Middle frontal gyrus (tissue), 1 donor: ENCODE measurements around the gene PLEKHF1.

ENCODE experiments used
- DNase-seq: peaks from one replicate; pipeline ENCODE4 v3.0.0-alpha.2; 2015; ENCODE audit warnings: low spot score; ENCODE audit errors: extremely low spot score

Gene PLEKHF1

DNA sequence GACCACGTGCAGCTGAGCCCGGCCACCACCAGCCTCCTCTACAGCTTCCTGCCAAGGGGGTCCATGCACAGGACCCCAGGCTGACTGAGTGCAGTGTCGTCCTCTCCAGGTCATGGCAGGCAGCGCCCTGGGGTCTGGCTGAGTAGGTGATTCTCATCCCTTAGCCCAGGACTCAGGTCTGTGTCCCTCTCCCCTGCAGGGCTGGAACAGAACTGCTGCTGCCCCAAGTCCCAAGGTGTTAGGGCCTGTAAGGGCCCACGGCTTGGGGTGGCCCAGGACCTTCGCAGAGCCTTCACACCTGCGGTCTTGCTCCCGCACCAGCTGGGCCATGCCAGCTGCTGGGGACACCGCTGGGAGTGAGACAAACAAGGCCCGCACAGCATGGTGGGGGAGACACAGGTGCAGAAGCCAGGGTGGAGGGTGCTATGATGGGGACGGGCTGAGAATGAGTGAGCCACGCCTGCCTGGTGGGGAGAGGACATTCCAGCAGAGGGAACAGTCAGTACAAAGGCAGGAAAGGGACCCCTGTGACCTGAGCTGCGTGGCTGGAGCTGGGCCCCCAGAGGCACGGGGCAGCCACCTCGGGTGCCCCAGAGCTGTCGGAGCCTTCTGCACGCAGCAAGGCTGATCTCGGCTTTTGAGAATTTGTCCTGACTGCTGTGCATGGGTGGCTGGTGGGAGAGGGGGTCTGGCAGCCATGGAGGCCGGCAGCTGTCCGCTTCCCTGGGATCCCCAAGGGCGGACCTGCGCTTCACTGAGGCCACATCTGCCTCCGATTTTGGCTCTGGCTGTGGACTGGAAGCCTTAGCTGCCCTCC, 11.9 kb downstream of the PLEKHF1 start:
- no peak for DNase-seq

DNA sequence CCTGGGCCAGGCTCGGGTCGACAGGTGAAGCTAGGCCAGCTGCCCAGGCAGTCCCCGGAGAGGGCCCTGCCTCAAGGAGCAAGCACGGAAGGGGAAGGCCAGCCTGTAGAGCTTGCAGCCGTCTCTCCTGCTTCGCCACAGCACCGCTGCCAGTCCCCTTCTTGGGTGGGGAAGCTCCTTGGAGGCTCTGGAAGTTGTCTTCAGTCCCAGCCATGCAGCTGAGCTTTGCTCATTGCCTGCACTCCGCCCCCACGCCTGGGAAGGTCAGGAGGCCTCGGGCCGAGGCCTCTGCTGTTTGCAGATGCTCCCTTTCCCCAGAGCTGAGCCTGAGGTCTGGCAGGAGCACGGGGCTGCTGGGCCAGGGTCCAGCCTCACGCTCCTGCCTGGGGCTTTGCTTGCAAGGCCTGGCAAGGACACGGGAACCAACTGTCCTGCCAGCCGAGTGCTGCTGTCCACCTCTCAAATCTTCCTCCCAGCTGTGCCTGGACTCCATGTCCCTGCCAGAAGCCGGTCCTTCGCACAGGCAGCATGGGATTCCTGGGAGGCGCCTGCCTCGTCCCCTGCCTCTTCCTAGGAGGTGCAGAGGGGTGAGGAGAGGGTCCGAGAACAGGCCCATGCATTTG, 13.3 kb downstream of the PLEKHF1 start:
- no peak for DNase-seq

DNA sequence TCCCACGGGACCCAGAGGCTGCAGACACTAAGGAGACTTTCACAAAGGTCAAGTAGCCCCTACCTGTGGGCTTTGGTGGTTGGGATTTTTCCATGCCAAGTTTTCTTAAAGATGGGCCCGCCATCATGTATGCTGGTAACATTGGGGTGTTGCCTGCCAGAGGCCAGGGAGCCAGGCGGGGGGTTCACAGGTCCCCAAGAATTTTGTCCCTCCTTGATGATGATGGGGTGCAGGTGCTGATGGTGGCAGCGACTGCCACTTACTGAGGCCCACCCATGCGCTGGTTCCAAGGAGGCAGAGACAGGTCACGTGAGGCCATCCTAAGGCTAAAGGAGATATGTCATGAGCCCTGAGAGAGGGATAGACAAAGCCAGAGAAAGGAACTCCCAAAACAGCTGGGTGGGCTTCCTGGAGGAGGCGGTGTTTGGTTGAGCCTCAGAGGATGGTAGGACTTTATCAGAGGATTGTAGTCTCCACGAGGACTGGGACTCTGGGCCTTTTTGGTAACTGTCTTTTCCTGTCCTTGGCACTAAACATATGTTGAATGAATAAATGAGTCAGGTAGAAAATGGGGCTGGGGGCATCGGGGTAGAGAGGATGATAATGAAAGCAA, 14.4 kb downstream of the PLEKHF1 start:
- no peak for DNase-seq

DNA sequence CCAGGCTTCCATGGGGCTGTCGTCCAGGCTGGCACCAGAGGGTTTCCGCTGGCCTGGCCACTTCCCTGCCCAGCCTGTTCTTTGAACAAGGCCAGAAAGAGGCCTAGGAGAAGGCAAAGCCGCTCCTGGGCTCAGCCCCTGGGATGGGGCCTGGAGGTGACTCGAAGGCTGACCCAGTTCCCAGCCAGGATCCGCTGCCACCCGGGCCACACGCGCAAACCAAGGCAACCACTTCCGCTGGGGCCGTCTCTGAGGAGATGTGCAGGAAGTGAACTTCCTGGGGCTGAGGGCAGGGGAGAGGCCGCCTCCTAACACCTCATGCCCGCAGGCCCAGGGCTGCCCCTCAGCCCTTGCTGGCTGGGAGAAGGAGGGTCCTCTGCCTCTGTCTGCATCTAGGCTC, 15.2 kb downstream of the PLEKHF1 start:
- DNase-seq = no peak

DNA sequence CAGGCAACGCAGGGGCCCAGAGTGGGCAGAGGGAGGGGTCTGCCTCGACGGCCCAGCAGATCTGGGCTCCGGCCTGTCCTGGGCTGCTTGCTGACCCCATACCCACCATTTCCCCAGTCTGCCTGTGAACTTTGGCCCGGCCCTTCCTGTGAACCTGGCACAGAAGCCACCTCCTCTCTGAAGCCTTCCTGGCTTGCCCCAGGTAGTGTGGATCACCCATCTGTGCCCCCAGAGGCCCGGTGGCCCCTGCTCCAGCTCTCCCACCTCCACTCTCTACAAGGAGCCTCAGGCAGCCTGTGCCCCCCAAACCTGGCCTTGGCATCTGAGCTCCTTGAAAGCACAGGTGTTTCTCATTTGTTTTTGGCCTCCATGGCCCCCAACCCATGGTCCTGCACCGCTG, 15.7 kb downstream of the PLEKHF1 start:
- no peak for DNase-seq

DNA sequence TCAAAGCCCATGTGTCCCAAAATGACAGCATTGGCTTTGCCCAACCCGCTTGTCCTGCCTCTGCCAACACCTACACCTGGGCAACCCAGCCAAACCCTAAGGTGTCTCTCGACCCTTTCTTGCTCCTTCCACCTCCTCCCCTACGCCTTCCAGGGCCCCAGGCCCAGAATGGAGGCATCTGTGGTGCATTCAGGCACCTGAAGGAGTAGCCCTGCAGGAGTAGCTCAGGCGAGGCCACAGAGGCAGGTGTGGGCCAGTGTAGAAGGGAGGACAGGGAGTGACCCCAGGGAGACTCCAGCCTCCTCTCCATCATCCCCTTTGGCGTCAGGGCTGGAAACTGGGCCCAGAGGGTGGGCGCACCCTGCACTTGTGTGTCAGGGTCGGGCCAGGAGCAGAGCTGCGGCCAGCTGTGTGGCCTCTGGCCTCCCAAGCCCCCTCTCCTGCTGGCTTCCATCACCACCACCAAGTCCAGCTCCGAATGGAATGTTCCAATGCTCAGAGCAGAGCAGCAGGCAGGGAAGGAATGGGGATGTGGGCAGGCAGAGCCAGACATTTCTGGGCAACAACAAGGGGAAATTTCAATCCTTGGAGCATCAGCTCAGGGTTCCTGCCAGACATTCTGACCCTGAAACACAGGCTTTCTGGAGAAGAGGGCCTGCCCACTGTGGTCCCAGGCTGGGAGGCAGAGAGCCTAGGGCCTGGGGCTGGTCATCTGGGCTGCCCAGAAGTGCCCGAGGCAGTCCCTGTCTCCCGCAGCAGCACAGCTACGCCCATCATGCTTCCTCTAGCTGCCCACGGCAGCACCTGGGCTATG, 16.4 kb downstream of the PLEKHF1 start:
- no peak for DNase-seq

DNA sequence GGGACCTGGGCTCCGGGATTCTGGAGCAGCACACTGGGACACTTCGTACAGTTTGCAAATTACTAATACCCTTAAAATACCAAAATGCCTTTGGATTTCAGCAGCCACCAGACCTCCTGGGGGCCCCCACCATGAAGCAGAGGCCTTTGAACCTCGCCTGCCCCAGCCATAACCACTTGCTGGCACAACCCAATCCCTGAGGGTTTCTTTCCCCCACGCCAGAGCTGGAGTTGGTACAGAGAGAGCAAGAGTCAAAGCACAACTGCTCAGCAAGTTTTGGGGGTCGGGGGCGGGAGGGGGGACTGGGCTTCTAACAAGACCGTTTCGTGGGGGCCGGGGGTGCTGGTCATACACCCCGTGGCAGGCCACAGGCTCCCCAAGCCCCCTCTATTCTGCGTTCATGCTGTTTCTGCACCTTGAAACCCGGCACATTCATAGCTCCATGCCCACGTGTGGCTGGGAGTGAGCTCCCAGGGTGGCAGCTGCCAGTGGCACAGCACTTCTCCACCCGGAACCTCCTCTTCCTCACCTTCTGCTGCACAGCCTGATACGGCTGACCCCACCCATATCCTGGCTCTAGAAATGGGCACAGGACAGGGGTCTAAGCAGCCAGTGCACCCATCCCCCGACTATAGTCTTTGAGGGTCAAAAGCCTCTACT, 17.1 kb downstream of the PLEKHF1 start:
- no peak for DNase-seq

DNA sequence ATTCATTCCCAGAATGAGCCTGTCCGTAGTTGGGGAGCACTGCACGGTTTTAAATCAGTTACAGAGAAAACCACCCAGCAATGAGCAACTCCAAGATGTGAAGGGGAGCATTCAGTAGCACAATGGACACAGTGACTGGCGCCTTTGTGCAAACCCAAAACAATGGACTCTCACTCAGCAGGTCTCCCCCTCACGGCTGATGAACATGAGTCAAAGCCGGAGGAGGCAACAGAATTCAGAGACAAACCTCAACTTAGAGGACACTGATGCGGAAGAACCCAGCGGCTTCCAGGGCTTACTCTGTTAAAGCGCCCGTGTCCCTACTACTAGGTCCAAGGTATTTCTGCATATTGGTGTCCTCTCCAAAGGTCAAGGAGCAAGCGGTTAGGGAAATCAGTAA, 17.7 kb downstream of the PLEKHF1 start:
- DNase-seq = peak; percentile 65

DNA sequence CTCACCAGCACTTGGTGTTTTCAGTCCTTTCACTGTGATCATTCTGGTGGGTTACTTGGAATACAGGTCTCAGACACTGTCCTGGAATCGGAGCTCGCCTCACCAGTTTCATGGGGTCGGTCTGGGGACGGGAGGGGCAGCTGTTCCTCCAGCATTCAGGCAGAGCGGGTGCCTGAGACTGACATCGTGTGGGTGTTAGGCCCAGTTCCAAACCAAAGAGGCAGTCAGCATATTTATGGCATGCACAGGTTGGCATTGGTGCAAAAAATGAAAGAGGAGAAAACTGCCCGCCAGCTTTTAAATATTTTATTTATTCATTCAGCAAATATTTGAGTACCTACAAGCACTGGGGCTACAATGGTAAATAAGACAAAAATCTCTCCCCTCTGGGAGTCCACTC, 20.1 kb downstream of the PLEKHF1 start:
- no peak for DNase-seq

DNA sequence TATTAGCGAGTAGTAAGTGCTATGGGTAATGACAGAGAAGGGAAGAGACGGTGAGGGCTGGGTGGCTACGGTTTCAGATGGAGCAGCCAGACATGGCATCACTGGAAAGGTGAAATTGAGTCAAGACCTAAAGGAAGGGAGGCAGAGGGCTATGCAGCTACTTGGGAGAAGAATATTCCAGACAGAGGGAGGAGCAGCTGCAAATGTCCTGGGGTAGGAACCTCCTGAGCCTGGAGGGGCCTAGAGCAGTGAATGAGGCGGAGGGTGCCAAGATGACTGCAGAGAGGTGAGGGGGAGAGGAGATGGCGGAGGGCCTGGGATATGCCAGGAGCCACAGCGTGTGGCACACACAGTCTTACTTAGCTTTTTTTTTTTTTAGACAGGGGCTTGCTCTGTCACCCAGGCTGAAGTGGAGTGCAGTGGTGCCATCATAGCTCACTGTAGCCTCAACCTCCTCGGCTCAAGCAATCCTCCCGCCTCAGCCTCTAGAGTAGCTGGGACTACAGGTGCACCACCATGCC, 21.1 kb downstream of the PLEKHF1 start:
- DNase-seq = no peak

DNA sequence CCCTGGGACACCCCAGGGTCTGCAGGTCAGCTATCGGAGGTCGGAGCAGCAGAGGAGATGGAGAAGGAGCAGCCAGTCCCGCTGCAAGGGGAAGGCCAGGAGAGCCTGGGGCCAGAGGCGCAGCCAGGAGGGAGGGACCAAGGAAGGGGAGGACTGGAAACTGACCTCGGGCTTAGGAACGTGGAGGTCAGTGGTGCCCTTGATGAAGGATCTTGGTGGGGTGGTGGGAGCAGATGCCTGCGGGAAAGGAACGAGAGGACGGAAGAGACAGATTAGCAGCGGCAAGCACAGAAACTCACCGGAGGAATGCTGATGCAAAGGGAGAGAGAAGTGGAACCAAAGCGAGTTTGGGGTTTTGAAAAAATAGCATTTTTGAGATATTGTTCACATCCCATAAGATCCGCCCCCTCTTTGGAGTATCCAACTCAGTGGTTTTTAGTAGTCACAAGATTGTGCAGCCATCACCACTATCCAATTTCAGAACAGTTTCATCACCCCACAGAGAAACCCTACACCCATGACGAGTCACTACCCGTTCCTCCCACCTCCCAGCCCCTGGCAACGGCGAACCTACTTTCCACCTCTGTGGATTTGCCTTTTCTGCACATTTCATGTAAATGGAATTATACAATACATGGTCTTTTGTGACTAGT, 22.1 kb downstream of the PLEKHF1 start:
- no peak for DNase-seq

DNA sequence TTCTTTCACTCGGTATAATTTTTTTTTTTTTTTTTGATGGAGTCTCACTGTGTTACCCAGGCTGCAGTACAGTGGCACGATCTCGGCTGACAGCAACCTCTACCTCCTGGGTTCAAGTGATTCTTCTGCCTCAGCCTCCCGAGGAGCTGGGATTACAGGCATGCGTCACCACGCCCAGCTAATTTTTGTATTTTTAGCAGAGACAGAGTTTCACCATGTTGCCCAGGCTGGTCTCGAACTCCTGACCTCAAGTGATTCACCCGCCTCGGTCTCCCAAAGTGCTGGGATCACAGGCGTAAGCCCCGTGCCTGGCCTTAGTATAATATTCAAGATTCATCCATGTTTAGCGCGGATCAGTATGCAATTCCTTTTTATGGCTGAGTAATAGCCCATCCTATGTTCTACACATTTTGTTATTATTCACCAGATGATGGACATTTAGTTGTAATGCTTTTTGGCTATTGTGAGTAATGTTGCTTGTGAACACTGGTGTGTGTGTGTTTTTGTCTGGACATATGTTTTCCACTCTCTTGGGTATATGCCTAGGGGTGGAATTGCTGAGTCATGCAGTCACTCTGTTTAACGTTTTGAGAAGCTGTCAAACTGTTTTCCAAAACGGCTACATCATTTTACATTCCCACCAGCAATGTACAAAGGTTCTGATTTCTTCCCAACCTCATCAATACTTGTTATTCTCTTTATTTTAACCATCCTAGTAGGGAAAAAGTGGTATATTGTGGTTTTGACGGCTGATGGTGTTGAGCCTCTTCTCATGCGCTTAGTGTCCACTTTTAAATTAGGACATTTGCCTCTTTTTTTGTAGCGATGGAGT, 22.9 kb downstream of the PLEKHF1 start:
- DNase-seq = no peak

DNA sequence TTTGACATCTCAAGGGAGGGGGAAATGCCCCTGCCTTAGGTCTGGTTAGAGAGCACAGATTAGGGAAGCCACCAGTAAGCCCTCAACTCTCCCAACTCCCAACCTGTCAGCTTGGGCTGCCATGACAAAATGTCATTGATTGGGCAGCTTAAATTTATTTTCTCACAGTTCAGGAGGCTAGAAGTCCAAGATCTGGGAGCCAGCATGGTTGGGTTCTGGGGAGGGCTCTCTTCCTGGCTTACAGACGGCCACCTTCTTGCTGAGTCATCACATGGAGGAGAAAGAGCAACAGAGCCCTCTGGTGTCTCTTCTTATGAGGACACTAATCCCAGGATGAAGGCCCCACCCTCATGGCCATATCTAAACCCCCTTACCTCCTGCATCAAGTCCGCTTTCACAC, 25.6 kb downstream of the PLEKHF1 start:
- no peak for DNase-seq

DNA sequence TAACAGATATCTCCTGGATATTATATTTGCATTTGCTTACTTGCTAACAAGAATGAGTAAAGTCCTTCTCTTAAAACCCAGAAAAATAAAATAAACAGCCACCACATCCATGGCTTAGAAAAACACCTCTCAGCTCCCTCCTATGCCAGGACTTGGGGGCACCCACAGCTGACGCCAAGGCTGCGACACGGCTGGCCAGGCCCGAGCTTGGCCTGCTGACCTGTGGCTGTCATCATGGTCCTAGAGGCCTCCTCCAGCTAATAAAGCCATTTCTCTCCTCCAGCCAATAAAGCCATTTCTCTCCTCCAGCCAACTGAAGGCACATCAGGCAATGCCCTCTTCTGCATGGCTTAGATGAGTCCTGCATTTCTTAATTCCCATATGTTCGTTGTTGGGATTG, 28.9 kb downstream of the PLEKHF1 start:
- DNase-seq = no peak

DNA sequence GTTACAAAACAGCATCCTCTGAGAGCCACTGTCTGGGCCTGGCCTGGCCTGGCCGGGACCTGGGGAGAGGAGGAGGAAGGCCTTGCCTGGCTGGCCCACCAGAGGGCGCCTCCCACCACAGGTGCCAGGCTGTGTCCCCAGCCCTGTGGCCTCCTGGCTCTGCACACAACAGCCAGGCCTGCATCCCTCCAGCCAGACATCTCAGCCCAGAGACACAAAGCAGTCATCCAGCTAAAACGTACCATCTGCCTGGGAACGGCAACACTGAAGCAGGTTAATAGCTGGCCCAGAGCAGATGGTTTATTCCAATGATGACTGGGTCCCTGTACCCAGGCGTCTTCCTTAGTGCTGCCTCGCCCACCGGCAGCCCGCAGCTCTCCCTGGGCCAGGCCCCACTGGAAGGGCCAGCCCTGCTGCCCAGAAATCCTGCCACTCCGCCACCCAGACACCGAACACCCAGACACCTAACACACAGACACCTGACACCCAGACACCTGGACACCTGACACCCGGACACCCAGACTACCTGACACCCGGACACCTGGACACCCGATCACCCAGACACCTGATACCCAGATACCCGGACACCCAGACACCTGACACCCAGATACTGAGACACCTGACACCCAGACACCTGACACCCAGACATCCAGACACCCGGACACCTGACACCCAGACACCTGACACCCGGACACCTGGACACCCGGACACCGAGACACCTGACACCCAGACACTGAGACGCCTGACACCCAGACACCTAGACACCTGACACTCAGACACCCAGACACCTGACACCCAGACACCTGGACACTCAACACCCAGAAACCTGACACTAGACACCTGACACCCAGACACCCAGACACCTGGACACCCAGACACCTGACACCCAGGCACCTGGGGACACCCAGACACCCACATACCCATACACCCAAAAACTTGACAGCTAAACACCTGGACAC, 29.7 kb downstream of the PLEKHF1 start:
- peak; percentile 61 for DNase-seq

DNA sequence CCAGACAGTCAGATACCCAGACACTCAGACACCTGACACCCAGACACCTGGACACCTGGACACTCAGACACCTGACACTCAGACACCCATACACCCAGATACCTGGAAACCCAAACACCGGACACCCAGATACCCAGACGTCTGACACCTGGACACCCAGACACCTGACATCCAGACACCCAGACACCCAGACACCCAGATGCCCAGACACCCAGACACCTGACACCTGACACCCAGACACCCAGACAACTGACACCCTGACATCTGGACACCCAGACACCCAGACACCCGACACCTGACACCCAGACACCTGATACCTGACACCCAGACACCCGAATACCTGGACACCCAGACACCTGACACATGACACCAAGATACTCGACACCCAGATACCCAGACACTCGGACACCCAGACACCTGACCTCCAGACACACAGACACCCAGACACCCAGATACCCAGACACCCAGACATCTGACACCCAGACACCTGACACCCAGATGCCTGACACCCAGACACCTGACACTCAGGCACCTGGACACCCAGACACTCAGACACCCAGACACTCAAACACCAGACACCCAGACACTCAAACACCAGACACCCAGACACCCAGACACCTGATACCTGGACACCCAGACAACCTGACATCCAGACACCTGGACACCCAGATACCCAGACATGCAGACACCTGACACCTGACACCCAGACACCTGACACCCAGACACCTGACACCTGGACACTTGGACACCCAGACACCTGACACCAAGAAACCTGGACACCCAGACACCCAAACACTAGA, 30.7 kb downstream of the PLEKHF1 start:
- DNase-seq = no peak

DNA sequence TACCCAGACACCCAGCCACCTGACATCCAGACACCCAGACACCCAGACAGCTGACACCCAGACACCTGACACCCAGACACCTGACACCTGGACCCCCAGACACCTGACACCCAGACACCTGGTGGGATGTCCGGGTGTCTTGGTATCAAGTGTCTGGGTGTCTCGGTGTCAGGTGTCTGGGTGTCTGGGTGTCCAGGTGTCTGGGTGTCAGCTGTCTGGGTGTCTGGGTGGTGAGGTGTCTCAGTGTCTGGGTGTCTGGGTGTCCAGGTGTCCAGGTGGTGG, 31.2 kb downstream of the PLEKHF1 start:
- DNase-seq = no peak
